HCT116 (cell line): ENCODE measurements around the gene FGD4. TPM values are rescaled to one million over a fixed set of nuclear protein-coding genes. Genes with fewer than 3 reads are reported as not detected.

Experiments used
- ATAC-seq: fragments of 200-7000 bp; cut with Tn5 transposase; 2 replicates; pipeline ENCODE4 v1.9.1; 2020; ENCODE audit warnings: mild to moderate bottlenecking, moderate library complexity
- BruUV-seq: library from RNA; stranded (reverse); fragments of 400-500 nt; replicated peaks from 2 replicates; lab custom pipeline; 2021; lab: Mats Ljungman, UMichigan
- CTCF ChIA-PET: fragments of 300-600 bp; sonication (Branson Sonifier 250); formaldehyde crosslinking; loops from one replicate; lab custom pipeline; 2021; ENCODE audit warnings: antibody characterized with exemption; lab: Charles Lee
- POLR2A ChIA-PET: fragments of 300-600, 350-600 bp; sonication (Branson Sonifier 250); formaldehyde crosslinking; loops from one replicate; lab custom pipeline; 2021; ENCODE audit warnings: antibody characterized with exemption; lab: Charles Lee
- RAD21 ChIA-PET, 2 experiments: fragments of 300-600 bp; sonication (Branson Sonifier 250); formaldehyde crosslinking; loops; one replicate each; lab custom pipeline; 2023; ENCODE audit warnings: low total read pairs in 2 of 2; ENCODE audit not compliant: uncharacterized antibody in 2 of 2, unreplicated experiment in 2 of 2, low non-redundant PET in 1 of 2; lab: Charles Lee
- DNase-seq: peaks from one replicate; pipeline ENCODE4 v3.0.0-alpha.2; 2010; ENCODE audit warnings: low read depth, low spot score
- H2AFZ ChIP-seq: fragments of 200-600 bp; shearing (Covaris generic), sonication (generic); 2 replicates; pipeline ENCODE4 v1.6.1; 2017; ENCODE audit warnings: low read depth, mixed run types, mixed read lengths, antibody characterized with exemption, low read length; ENCODE audit not compliant: poor library complexity, severe bottlenecking
- H3K27ac ChIP-seq: 2 replicates; pipeline ENCODE4 v1.5.1; 2012; ENCODE audit warnings: low read depth, low read length
- H3K27me3 ChIP-seq: fragments of 200-600 bp; sonication (generic); 2 replicates; pipeline ENCODE4 v1.6.1; 2016; ENCODE audit warnings: mixed run types, low read length, mixed read lengths; ENCODE audit not compliant: insufficient read depth
- H3K36me3 ChIP-seq, 2 experiments: fragments of 200-500 bp in 1 of 2; fragments of 200-600 bp in 1 of 2; sonication (Bioruptor generic) in 1 of 2; sonication (generic) in 1 of 2; 2 replicates each; pipeline versions ENCODE4 v1.5.1 to v1.6.1; 2014 to 2016; ENCODE audit warnings: low read length in 2 of 2, inconsistent platforms in 1 of 2, mixed read lengths in 1 of 2, mixed run types in 1 of 2; ENCODE audit not compliant: insufficient read depth in 2 of 2, control insufficient read depth in 1 of 2
- H3K4me1 ChIP-seq, 2 experiments: fragments of 200-600 bp in 1 of 2; sonication (generic) in 1 of 2; 2 replicates each; pipeline versions ENCODE4 v1.5.1 to v1.6.1; 2012 to 2017; ENCODE audit warnings: low read length in 2 of 2, inconsistent platforms in 1 of 2, mild to moderate bottlenecking in 1 of 2, mixed read lengths in 1 of 2, mixed run types in 1 of 2, moderate library complexity in 1 of 2; ENCODE audit not compliant: insufficient read depth in 2 of 2, control insufficient read depth in 1 of 2
- H3K4me2 ChIP-seq: fragments of 200-600 bp; sonication (generic); 2 replicates; pipeline ENCODE4 v1.6.1; 2017; ENCODE audit warnings: mixed run types, low read length, mixed read lengths
- H3K4me3 ChIP-seq, 2 experiments: fragments of 200-600 bp in 1 of 2; sonication (generic) in 1 of 2; replicated peaks in 1 of 2; 2 replicates each; pipeline ENCODE4 v1.5.1; 2011 to 2016; ENCODE audit warnings: low read length in 2 of 2, control low read depth in 1 of 2, low read depth in 1 of 2, mild to moderate bottlenecking in 1 of 2, mixed read lengths in 1 of 2, mixed run types in 1 of 2
- H3K79me2 ChIP-seq: fragments of 200-600 bp; sonication (generic); 2 replicates; pipeline ENCODE4 v1.6.1; 2017; ENCODE audit warnings: mild to moderate bottlenecking, mixed run types, low read length, moderate library complexity, mixed read lengths; ENCODE audit not compliant: insufficient read depth
- H3K9ac ChIP-seq: fragments of 200-600 bp; sonication (generic); 2 replicates; pipeline ENCODE4 v1.6.1; 2016; ENCODE audit warnings: low read length, mixed read lengths
- H3K9me2 ChIP-seq: fragments of 200-600 bp; sonication (generic), shearing (Covaris generic); 2 replicates; pipeline ENCODE4 v1.6.1; 2017; ENCODE audit warnings: mixed run types, mild to moderate bottlenecking, moderate library complexity; ENCODE audit not compliant: insufficient read depth
- H3K9me3 ChIP-seq, 2 experiments: fragments of 200-500 bp in 1 of 2; fragments of 200-600 bp in 1 of 2; sonication (Bioruptor generic) in 1 of 2; sonication (generic) in 1 of 2; 2 replicates each; pipeline ENCODE4 v1.6.1; 2014 to 2017; ENCODE audit warnings: low read length in 2 of 2, mixed read lengths in 2 of 2, inconsistent platforms in 1 of 2, low read depth in 1 of 2, mild to moderate bottlenecking in 1 of 2, mixed run types in 1 of 2, moderate library complexity in 1 of 2; ENCODE audit not compliant: control insufficient read depth in 1 of 2, insufficient read depth in 1 of 2
- H4K20me1 ChIP-seq: fragments of 200-600 bp; sonication (generic), shearing (Covaris generic); 2 replicates; pipeline ENCODE4 v1.6.1; 2017; ENCODE audit warnings: mixed run types, mild to moderate bottlenecking, moderate library complexity; ENCODE audit not compliant: insufficient read depth
- ATF3 ChIP-seq: IDR thresholded peaks from 2 replicates; pipeline ENCODE4 v1.6.1; 2012
- CBX3 ChIP-seq: IDR thresholded peaks from 2 replicates; pipeline ENCODE4 v1.6.1; 2012; ENCODE audit warnings: low read depth
- EGR1 ChIP-seq: IDR thresholded peaks from 2 replicates; pipeline ENCODE4 v1.6.1; 2012; ENCODE audit warnings: low read depth
- ELF1 ChIP-seq: IDR thresholded peaks from 2 replicates; pipeline ENCODE4 v1.6.1; 2012; ENCODE audit warnings: low read depth, borderline replicate concordance
- EZH2 ChIP-seq: fragments of 200-600 bp; sonication (generic); IDR thresholded peaks from 2 replicates; pipeline ENCODE4 v1.6.1; 2017; ENCODE audit warnings: antibody characterized with exemption, mixed run types
- FOSL1 ChIP-seq: IDR thresholded peaks from 2 replicates; pipeline ENCODE4 v1.6.1; 2012; ENCODE audit warnings: low read depth
- POLR2AphosphoS5 ChIP-seq: IDR thresholded peaks from 2 replicates; pipeline ENCODE4 v1.6.1; 2011; ENCODE audit warnings: mild to moderate bottlenecking, low read depth, low read length, moderate library complexity
- RAD21 ChIP-seq: IDR thresholded peaks from 2 replicates; pipeline ENCODE4 v1.6.1; 2012; ENCODE audit warnings: low read depth, mild to moderate bottlenecking
- TCF7L2 ChIP-seq: IDR thresholded peaks from 2 replicates; pipeline ENCODE4 v1.7.0; 2011; ENCODE audit warnings: borderline replicate concordance, inconsistent platforms; ENCODE audit not compliant: insufficient read depth, insufficient read length; ENCODE audit errors: extremely low read depth
- YY1 ChIP-seq: IDR thresholded peaks from 2 replicates; pipeline ENCODE4 v1.6.1; 2011; ENCODE audit warnings: low read length, low read depth, moderate library complexity, mild to moderate bottlenecking; ENCODE audit not compliant: insufficient replicate concordance; ENCODE audit errors: extremely low read depth
- ZBTB33 ChIP-seq: IDR thresholded peaks from 2 replicates; pipeline ENCODE4 v1.6.1; 2011; ENCODE audit warnings: mild to moderate bottlenecking, low read length, moderate library complexity; ENCODE audit not compliant: insufficient replicate concordance; ENCODE audit errors: extremely low read depth
- ZFX ChIP-seq: fragments of 450-650 bp; IDR thresholded peaks from 2 replicates; pipeline ENCODE4 v1.6.1; 2017
- ZNF274 ChIP-seq: fragments of 200-500 bp; sonication (Bioruptor generic); IDR thresholded peaks from 2 replicates; pipeline ENCODE4 v1.6.1; 2014; ENCODE audit warnings: mild to moderate bottlenecking, low read depth, low read length, inconsistent platforms
- intact Hi-C: fragments of 100-400 bp; cut with micrococcal nuclease; formaldehyde crosslinking; loops from 2 replicates; pipeline ENCODE4 v1.10.0; 2022
- total RNA-seq: library from RNA; stranded (reverse); gene quantifications from one replicate; pipeline ENCODE4 v1.2.1, GENCODE V29; 2021; ENCODE audit not compliant: unreplicated experiment

The FGD4 gene
- total RNA-seq, 1 experiment from 2014 or later, result 7.7 TPM

- TF ChIP-seq ATF3 (no peak), ELF1 (no peak), YY1 (no peak), ZNF274 (no peak)
These were observed 21.0 kb downstream of the FGD4 start (continued) for GRCh38 chr12:32420356-32420755.

- no peaks in the 10 kb centered on the region for H3K27me3 ChIP-seq
- no peak for TF ChIP-seq TCF7L2
- TF ChIP-seq, all 23 proteins: peak for 0
- no peak overlapping the region for H2AFZ ChIP-seq
- H3K9me2 ChIP-seq, result no peaks in the 10 kb centered on the region
- POLR2A ChIA-PET, result no interaction called here
- H4K20me1 ChIP-seq, result no peaks in the 10 kb centered on the region
- no peak overlapping the region for H3K27ac ChIP-seq
- no peaks in the 10 kb centered on the region for H3K36me3 ChIP-seq
- ATAC-seq (no peak), DNase-seq (no peak)
- no peak overlapping the region for H3K4me3 ChIP-seq
- peaks cover 6% of the 10 kb centered on the region; the same call in 1 of the 2 replicates for H3K79me2 ChIP-seq
- intact Hi-C loops, result no loop called here
- H3K4me1 ChIP-seq, result peaks cover 11 to 19% of the 10 kb centered on the region in 2 experiments
- no peaks in the 10 kb centered on the region for H3K9me3 ChIP-seq
- no TSS peak for BruUV-seq
- H3K9ac ChIP-seq, result no peak overlapping the region
- CTCF ChIA-PET, result no interaction called here
- H3K4me2 ChIP-seq, result no peak overlapping the region
- RAD21 ChIA-PET, result no interaction called here
These were observed 24.2 kb downstream of the FGD4 start for GRCh38 chr12:32423559-32423958.

GRCh38 chr12:32431025-32431424, 31.7 kb downstream of the FGD4 start:
- Histone ChIP-seq H3K9me3 (no peaks in the 10 kb centered on the region), H3K4me3 (no peak overlapping the region), H2AFZ (no peak overlapping the region), H3K9me2 (no peaks in the 10 kb centered on the region), H3K27ac (no peak overlapping the region), H4K20me1 (no peaks in the 10 kb centered on the region), H3K9ac (no peak overlapping the region), H3K79me2 (no peaks in the 10 kb centered on the region), H3K36me3 (no peaks in the 10 kb centered on the region), H3K4me2 (no peak overlapping the region), H3K27me3 (no peaks in the 10 kb centered on the region), H3K4me1 (peaks cover 0 to 3% of the 10 kb centered on the region in 2 experiments; a peak in 1 of 4 replicates)
- TF ChIP-seq EZH2 (no peak), EGR1 (no peak), ZBTB33 (no peak), POLR2AphosphoS5 (no peak), CBX3 (no peak), ZFX (no peak), RAD21 (no peak), FOSL1 (no peak)
- ChIA-PET POLR2A (no interaction called here), RAD21 (no interaction called here), CTCF (no interaction called here)
- intact Hi-C loops, result no loop called here
- BruUV-seq, result no TSS peak
- DNase-seq (no peak), ATAC-seq (no peak)
